HUES48 (cell line): ENCODE data around the gene CSNK1A1.

ENCODE experiments used
- H3K27ac ChIP-seq: one replicate; pipeline ENCODE4 v1.7.0; 2013; ENCODE audit warnings: low read depth, low read length, inconsistent platforms
- H3K27me3 ChIP-seq: 2 replicates; pipeline ENCODE4 v1.6.1; 2013; ENCODE audit warnings: mild to moderate bottlenecking, low read length; ENCODE audit not compliant: control insufficient read depth, insufficient read depth
- H3K36me3 ChIP-seq: 2 replicates; pipeline ENCODE4 v1.6.1; 2013; ENCODE audit warnings: low read length; ENCODE audit not compliant: control insufficient read depth, insufficient read depth
- H3K4me1 ChIP-seq: 2 replicates; pipeline ENCODE4 v1.6.1; 2013; ENCODE audit warnings: mild to moderate bottlenecking, low read length; ENCODE audit not compliant: control insufficient read depth, insufficient read depth
- H3K4me3 ChIP-seq: 2 replicates; pipeline ENCODE4 v1.5.1; 2013; ENCODE audit warnings: mild to moderate bottlenecking, low read depth, low read length
- H3K9ac ChIP-seq: 2 replicates; pipeline ENCODE4 v1.6.1; 2013; ENCODE audit warnings: mild to moderate bottlenecking, low read depth, low read length, moderate library complexity
- H3K9me3 ChIP-seq: 2 replicates; pipeline ENCODE4 v1.6.1; 2013; ENCODE audit warnings: low read length; ENCODE audit not compliant: control insufficient read depth, insufficient read depth

The CSNK1A1 gene

GRCh38 chr5:149489605-149490037, 61.6 kb downstream of the CSNK1A1 start:
- Histone ChIP-seq H3K27ac (no peak overlapping the region), H3K4me3 (no peak overlapping the region), H3K9ac (no peak overlapping the region)

GRCh38 chr5:149488645-149489306, 62.5 kb downstream of the CSNK1A1 start:
- no peak overlapping the region for H3K4me3 ChIP-seq
- H3K36me3 ChIP-seq: peaks cover 5% of the 10 kb centered on the region; the same call in 1 of the 2 replicates
- peaks cover 11% of the 10 kb centered on the region; the same call in 1 of the 2 replicates for H3K4me1 ChIP-seq
- H3K9me3 ChIP-seq: no peaks in the 10 kb centered on the region
- no peak overlapping the region for H3K9ac ChIP-seq
- no peaks in the 10 kb centered on the region for H3K27me3 ChIP-seq
- no peak overlapping the region for H3K27ac ChIP-seq

More at GRCh38 chr5:149489605-149490037, 61.6 kb downstream of the CSNK1A1 start:
- Histone ChIP-seq H3K27me3 (no peaks in the 10 kb centered on the region), H3K4me1 (peaks cover 11% of the 10 kb centered on the region; the same call in 1 of the 2 replicates), H3K36me3 (peaks cover 12% of the 10 kb centered on the region), H3K9me3 (no peaks in the 10 kb centered on the region)

DNA sequence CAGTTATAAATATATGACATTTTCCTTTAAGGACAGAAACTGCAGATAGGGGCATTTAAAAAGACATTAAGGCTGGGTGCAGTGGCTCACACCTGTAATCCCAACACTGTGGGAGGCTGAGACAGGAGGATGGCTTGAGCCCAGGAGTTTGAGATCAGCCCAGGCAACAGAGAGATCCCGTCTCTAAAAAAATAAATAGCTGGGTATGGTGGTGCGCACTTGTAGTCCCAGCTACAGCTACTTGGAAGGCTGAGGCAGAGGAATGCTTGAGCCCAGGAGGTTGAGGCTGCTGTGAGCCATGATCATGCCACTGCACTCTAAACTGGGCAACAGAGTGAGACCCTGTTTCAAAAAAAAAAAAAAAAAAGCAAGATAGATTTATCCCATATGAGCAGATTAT, 63.6 kb downstream of the CSNK1A1 start:
- H3K4me1 ChIP-seq: peaks cover 11% of the 10 kb centered on the region; the same call in 1 of the 2 replicates
- H3K9me3 ChIP-seq: no peaks in the 10 kb centered on the region
- H3K36me3 ChIP-seq: no peaks in the 10 kb centered on the region
- H3K27ac ChIP-seq: no peak overlapping the region
- H3K27me3 ChIP-seq: no peaks in the 10 kb centered on the region
- no peak overlapping the region for H3K9ac ChIP-seq
- no peak overlapping the region for H3K4me3 ChIP-seq

- Histone ChIP-seq H3K4me1 (0 out of 2 replicates have a peak, but pooled peaks cover 5% of the 10 kb centered on the region), H3K27ac (peak overlapping the region; percentile 52), H3K9ac (no peak overlapping the region), H3K36me3 (no peaks in the 10 kb centered on the region), H3K4me3 (no peak overlapping the region), H3K27me3 (no peaks in the 10 kb centered on the region), H3K9me3 (no peaks in the 10 kb centered on the region)
Measured at GRCh38 chr5:149486726-149487635, 64.3 kb downstream of the CSNK1A1 start.

- H3K36me3 ChIP-seq: no peaks in the 10 kb centered on the region
- H3K27me3 ChIP-seq: no peaks in the 10 kb centered on the region
- no peak overlapping the region for H3K9ac ChIP-seq
- no peak overlapping the region for H3K4me3 ChIP-seq
- 0 out of 2 replicates have a peak, but pooled peaks cover 3% of the 10 kb centered on the region for H3K4me1 ChIP-seq
- peak overlapping the region; percentile 52 for H3K27ac ChIP-seq
- H3K9me3 ChIP-seq: no peaks in the 10 kb centered on the region
Measured at GRCh38 chr5:149485655-149486615, 65.3 kb downstream of the CSNK1A1 start.

GRCh38 chr5:149481485-149481884, 69.8 kb downstream of the CSNK1A1 start:
- Histone ChIP-seq H3K36me3 (no peaks in the 10 kb centered on the region), H3K4me1 (0 out of 2 replicates have a peak, but pooled peaks cover 2% of the 10 kb centered on the region), H3K9me3 (no peaks in the 10 kb centered on the region), H3K4me3 (no peak overlapping the region), H3K27ac (no peak overlapping the region), H3K27me3 (no peaks in the 10 kb centered on the region), H3K9ac (no peak overlapping the region)

- no peak overlapping the region for H3K4me3 ChIP-seq
- H3K4me1 ChIP-seq: no peaks in the 10 kb centered on the region
- no peaks in the 10 kb centered on the region for H3K27me3 ChIP-seq
- H3K9me3 ChIP-seq: no peaks in the 10 kb centered on the region
- H3K9ac ChIP-seq: no peak overlapping the region
- H3K27ac ChIP-seq: no peak overlapping the region
- H3K36me3 ChIP-seq: no peaks in the 10 kb centered on the region
Measured at GRCh38 chr5:149478761-149479160, 72.5 kb downstream of the CSNK1A1 start.

GRCh38 chr5:149475777-149476176, 75.5 kb downstream of the CSNK1A1 start:
- no peaks in the 10 kb centered on the region for H3K4me1 ChIP-seq
- no peaks in the 10 kb centered on the region for H3K36me3 ChIP-seq
- no peaks in the 10 kb centered on the region for H3K27me3 ChIP-seq
- H3K27ac ChIP-seq: no peak overlapping the region
- no peak overlapping the region for H3K4me3 ChIP-seq
- no peak overlapping the region for H3K9ac ChIP-seq
- H3K9me3 ChIP-seq: no peaks in the 10 kb centered on the region

- Histone ChIP-seq H3K27me3 (no peaks in the 10 kb centered on the region), H3K4me1 (no peaks in the 10 kb centered on the region), H3K27ac (no peak overlapping the region), H3K9ac (no peak overlapping the region), H3K9me3 (no peaks in the 10 kb centered on the region), H3K36me3 (no peaks in the 10 kb centered on the region), H3K4me3 (no peak overlapping the region)
Measured at GRCh38 chr5:149474198-149474597, 77.0 kb downstream of the CSNK1A1 start.

GRCh38 chr5:149473441-149473840, 77.8 kb downstream of the CSNK1A1 start:
- Histone ChIP-seq H3K4me3 (no peak overlapping the region), H3K4me1 (no peaks in the 10 kb centered on the region), H3K27me3 (no peaks in the 10 kb centered on the region), H3K27ac (no peak overlapping the region), H3K9ac (no peak overlapping the region), H3K36me3 (no peaks in the 10 kb centered on the region), H3K9me3 (no peaks in the 10 kb centered on the region)
